Fibroblast of upper back skin (primary cell): ENCODE data around the gene ZNHIT1.
"Not testable (repeated sequence)": the region's sequence is repeated elsewhere in the genome, so short reads cannot be mapped to it uniquely, and the experiment has no call there.

Experiments used
- DNase-seq: peaks from one replicate; pipeline ENCODE4 v3.0.0-alpha.2; 2013

Gene ZNHIT1

GRCh38 chr7:101189109-101189508 lies 28.9 kb upstream of the ZNHIT1 start:
- no peak for DNase-seq

- DNase-seq, result no peak
Observed at GRCh38 chr7:101195884-101196283, 22.1 kb upstream of the ZNHIT1 start.

- no peak for DNase-seq
Observed at GRCh38 chr7:101197991-101198390, 20.0 kb upstream of the ZNHIT1 start.

GRCh38 chr7:101198476-101198875 lies 19.5 kb upstream of the ZNHIT1 start:
- no peak for DNase-seq

- DNase-seq, result not testable (repeated sequence)
Observed at GRCh38 chr7:101199522-101199921, 18.4 kb upstream of the ZNHIT1 start.

- no peak for DNase-seq
Observed at GRCh38 chr7:101200504-101200861, 17.5 kb upstream of the ZNHIT1 start.

GRCh38 chr7:101200862-101201599 lies 16.9 kb upstream of the ZNHIT1 start, which contains the start of gene MOGAT3:
TSS of gene MOGAT3 (minus strand) at chr7:101201036. CDS start at chr7:101200854, 182 bp downstream.
- DNase-seq, result no peak

GRCh38 chr7:101201695-101202602 lies 16.0 kb upstream of the ZNHIT1 start:
- no peak for DNase-seq

- DNase-seq, result no peak
Observed at GRCh38 chr7:101202603-101202918, 15.4 kb upstream of the ZNHIT1 start.

- not testable (repeated sequence) for DNase-seq
Observed at GRCh38 chr7:101203740-101204738, 13.9 kb upstream of the ZNHIT1 start.

- DNase-seq, result no peak
Observed at GRCh38 chr7:101205901-101206664, 11.9 kb upstream of the ZNHIT1 start.

GRCh38 chr7:101206665-101207042 lies 11.3 kb upstream of the ZNHIT1 start:
- no peak for DNase-seq

GRCh38 chr7:101207459-101207858 lies 10.5 kb upstream of the ZNHIT1 start:
- no peak for DNase-seq

GRCh38 chr7:101208794-101209193 lies 9.2 kb upstream of the ZNHIT1 start:
- DNase-seq, result no peak

GRCh38 chr7:101210143-101210542 lies 7.8 kb upstream of the ZNHIT1 start:
- no peak for DNase-seq

- no peak for DNase-seq
Observed at GRCh38 chr7:101211501-101211900, 6.5 kb upstream of the ZNHIT1 start.

GRCh38 chr7:101212014-101212413 lies 6.0 kb upstream of the ZNHIT1 start:
- no peak for DNase-seq

GRCh38 chr7:101216001-101216859 lies 1.7 kb upstream of the ZNHIT1 start:
- DNase-seq, result no peak

- DNase-seq, result no peak
Observed at GRCh38 chr7:101216860-101217387, 1.0 kb upstream of the ZNHIT1 start.

- no peak for DNase-seq
Observed at GRCh38 chr7:101218236-101219125, 516 bp downstream of the ZNHIT1 start.
